Keratinocyte (primary cell): Measurements from ENCODE around the gene RER1. TPM values are rescaled to one million over a fixed set of nuclear protein-coding genes. Genes with fewer than 3 reads are reported as not detected.

Source experiments
- DNase-seq: peaks from one replicate; pipeline ENCODE4 v3.0.0-alpha.2; 2011; ENCODE audit warnings: low read depth, missing footprints, low spot score
- FAIRE-seq: peaks from 2 replicates; lab custom pipeline; 2011; peaks lifted over from hg19 to GRCh38; lab: Jason Lieb, UNC
- H2AFZ ChIP-seq: 2 replicates; pipeline ENCODE4 v1.6.0; 2012; ENCODE audit warnings: low read length, control low read depth, inconsistent platforms; ENCODE audit not compliant: control insufficient read depth
- H3K27ac ChIP-seq: 2 replicates; pipeline ENCODE4 v1.5.1; 2011; ENCODE audit warnings: low read length; ENCODE audit not compliant: control insufficient read depth, insufficient read depth
- H3K27me3 ChIP-seq: 3 replicates; pipeline ENCODE4 v1.6.0; 2011; ENCODE audit warnings: low read length; ENCODE audit not compliant: control insufficient read depth, insufficient read depth; ENCODE audit errors: extremely low read depth
- H3K36me3 ChIP-seq, 2 experiments: 2 replicates in 1 of 2; 3 replicates in 1 of 2; pipeline ENCODE4 v1.5.1; 2011; ENCODE audit warnings: low read length in 2 of 2, mild to moderate bottlenecking in 1 of 2; ENCODE audit not compliant: control insufficient read depth in 2 of 2, insufficient read depth in 2 of 2; ENCODE audit errors: extremely low read depth in 1 of 2
- H3K4me1 ChIP-seq: 3 replicates; pipeline ENCODE4 v1.5.1; 2011; ENCODE audit warnings: low read length; ENCODE audit not compliant: control insufficient read depth, insufficient read depth; ENCODE audit errors: extremely low read depth
- H3K4me2 ChIP-seq: 3 replicates; pipeline ENCODE4 v1.6.0; 2011; ENCODE audit warnings: low read depth, low read length; ENCODE audit not compliant: control insufficient read depth, insufficient read depth; ENCODE audit errors: extremely low read depth
- H3K4me3 ChIP-seq, 3 experiments: fragments of 200-600 bp in 1 of 3; sonication (generic) in 1 of 3; 2 replicates in 2 of 3; 3 replicates in 1 of 3; pipeline ENCODE4 v1.5.1; 2011 to 2016; ENCODE audit warnings: low read length in 3 of 3, mild to moderate bottlenecking in 3 of 3, control low read depth in 2 of 3, inconsistent platforms in 1 of 3, low read depth in 1 of 3, mixed read lengths in 1 of 3, mixed run types in 1 of 3, moderate library complexity in 1 of 3; ENCODE audit not compliant: control insufficient read depth in 2 of 3, insufficient read depth in 2 of 3; ENCODE audit errors: extremely low read depth in 1 of 3
- H3K79me2 ChIP-seq: 2 replicates; pipeline ENCODE4 v1.6.0; 2012; ENCODE audit warnings: low read length; ENCODE audit not compliant: control insufficient read depth, insufficient read depth
- H3K9ac ChIP-seq: 3 replicates; pipeline ENCODE4 v1.6.0; 2011; ENCODE audit warnings: low read length; ENCODE audit not compliant: control insufficient read depth, insufficient read depth; ENCODE audit errors: extremely low read depth
- H3K9me1 ChIP-seq: 3 replicates; pipeline ENCODE4 v1.6.0; 2011; ENCODE audit warnings: low read length; ENCODE audit not compliant: control insufficient read depth, insufficient read depth; ENCODE audit errors: extremely low read depth
- H3K9me3 ChIP-seq: 2 replicates; pipeline ENCODE4 v1.5.1; 2012; ENCODE audit warnings: low read depth, low read length; ENCODE audit not compliant: control insufficient read depth
- H4K20me1 ChIP-seq: 3 replicates; pipeline ENCODE4 v1.6.0; 2011; ENCODE audit warnings: low read length; ENCODE audit not compliant: control insufficient read depth, insufficient read depth; ENCODE audit errors: extremely low read depth
- EZH2 ChIP-seq: IDR thresholded peaks from one replicate; pipeline ENCODE4 v1.6.1; 2012; ENCODE audit warnings: inconsistent platforms, mild to moderate bottlenecking, low read length, moderate library complexity
- dilution Hi-C: fragments of 300-500 bp; cut with MboI; formaldehyde crosslinking; loops from one replicate; pipeline ENCODE4 v1.7.0; 2020; ENCODE audit warnings: low sequenced_read_pairs; ENCODE audit not compliant: extremely low pct_ligation_motif_present
- polyA plus RNA-seq, 5 experiments: library from polyadenylated mRNA; depleted of rRNA in 3 of 5; stranded (reverse) in 3 of 5; stranded (forward) in 1 of 5; unstranded in 1 of 5; fragments of >200 nt; gene quantifications; 1 replicate in 1 of 5; 2 replicates in 3 of 5; 3 replicates in 1 of 5; pipeline versions ENCODE4 v1.2.1 to v1.2.3, GENCODE V29; 2011 to 2012; ENCODE audit warnings: missing spikeins in 2 of 5, low read depth in 1 of 5, low replicate concordance in 1 of 5
- TF ChIP-seq, protein P1 (sequence below), 3 experiments: IDR thresholded peaks in 1 of 3; conservative IDR thresholded peaks in 1 of 3; optimal IDR thresholded peaks in 1 of 3; 2 replicates in 2 of 3; 3 replicates in 1 of 3; pipeline versions ENCODE3 to v1.5.1; 2011; ENCODE audit warnings: low read length in 3 of 3, mild to moderate bottlenecking in 3 of 3, moderate library complexity in 2 of 3, control low read depth in 1 of 3, inconsistent platforms in 1 of 3; ENCODE audit not compliant: insufficient read depth in 2 of 3; ENCODE audit errors: extremely low read depth in 1 of 3

The RER1 gene
- polyA plus RNA-seq, 1 donor (not counting 4 experiments of a cell fraction or from before 2014, with no cell fraction given), result 297 TPM

DNA sequence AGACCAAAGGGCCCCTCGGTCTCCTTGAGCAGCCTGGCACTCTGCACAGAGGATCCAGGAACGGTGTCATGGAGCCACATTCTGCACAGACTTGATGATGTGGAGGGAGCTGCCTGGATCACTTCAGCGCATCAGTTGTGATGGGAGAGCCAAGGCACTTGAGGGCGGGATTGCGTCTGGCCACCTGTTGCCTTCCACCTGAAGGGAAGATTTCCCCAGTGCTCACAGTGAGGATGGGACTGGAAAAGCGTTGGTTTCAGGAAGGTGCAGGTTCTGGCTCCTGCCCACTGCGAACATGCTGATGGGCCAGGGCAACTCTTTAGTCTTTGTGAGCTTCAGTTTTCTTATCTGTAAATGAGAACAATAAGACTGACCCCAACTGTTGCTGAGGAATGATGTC, 2.6 kb downstream of the RER1 start:
- no peak overlapping the region for H3K9ac ChIP-seq
- peaks cover 3% of the 10 kb centered on the region for H4K20me1 ChIP-seq
- H2AFZ ChIP-seq, result no peak overlapping the region
- TF ChIP-seq, protein P1, sequence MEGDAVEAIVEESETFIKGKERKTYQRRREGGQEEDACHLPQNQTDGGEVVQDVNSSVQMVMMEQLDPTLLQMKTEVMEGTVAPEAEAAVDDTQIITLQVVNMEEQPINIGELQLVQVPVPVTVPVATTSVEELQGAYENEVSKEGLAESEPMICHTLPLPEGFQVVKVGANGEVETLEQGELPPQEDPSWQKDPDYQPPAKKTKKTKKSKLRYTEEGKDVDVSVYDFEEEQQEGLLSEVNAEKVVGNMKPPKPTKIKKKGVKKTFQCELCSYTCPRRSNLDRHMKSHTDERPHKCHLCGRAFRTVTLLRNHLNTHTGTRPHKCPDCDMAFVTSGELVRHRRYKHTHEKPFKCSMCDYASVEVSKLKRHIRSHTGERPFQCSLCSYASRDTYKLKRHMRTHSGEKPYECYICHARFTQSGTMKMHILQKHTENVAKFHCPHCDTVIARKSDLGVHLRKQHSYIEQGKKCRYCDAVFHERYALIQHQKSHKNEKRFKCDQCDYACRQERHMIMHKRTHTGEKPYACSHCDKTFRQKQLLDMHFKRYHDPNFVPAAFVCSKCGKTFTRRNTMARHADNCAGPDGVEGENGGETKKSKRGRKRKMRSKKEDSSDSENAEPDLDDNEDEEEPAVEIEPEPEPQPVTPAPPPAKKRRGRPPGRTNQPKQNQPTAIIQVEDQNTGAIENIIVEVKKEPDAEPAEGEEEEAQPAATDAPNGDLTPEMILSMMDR (optimal IDR thresholded peaks at IDR 0.05 in 1 of 3, IDR thresholded peaks at IDR 0.05 in 1 of 3, conservative IDR thresholded peaks at IDR 0.05 in 1 of 3; ENCODE audit: extremely low read depth in 1 of 3, insufficient read depth in 2 of 3, low read length in 3 of 3), result no peak
- TF ChIP-seq EZH2, result no peak
- H3K36me3 ChIP-seq, result peaks cover 18 to 60% of the 10 kb centered on the region in 2 experiments
- DNase-seq, result no peak
- peaks cover 68% of the 10 kb centered on the region for H3K79me2 ChIP-seq
- H3K4me1 ChIP-seq, result peaks cover 21% of the 10 kb centered on the region
- dilution Hi-C loops, result no loop called here
- H3K9me1 ChIP-seq, result peaks cover 4% of the 10 kb centered on the region
- H3K27ac ChIP-seq, result no peak overlapping the region
- no peak overlapping the region for H3K4me2 ChIP-seq
- no peak for FAIRE-seq
- H3K4me3 ChIP-seq, result no peak overlapping the region
- no peaks in the 10 kb centered on the region for H3K9me3 ChIP-seq
- no peaks in the 10 kb centered on the region for H3K27me3 ChIP-seq

DNA sequence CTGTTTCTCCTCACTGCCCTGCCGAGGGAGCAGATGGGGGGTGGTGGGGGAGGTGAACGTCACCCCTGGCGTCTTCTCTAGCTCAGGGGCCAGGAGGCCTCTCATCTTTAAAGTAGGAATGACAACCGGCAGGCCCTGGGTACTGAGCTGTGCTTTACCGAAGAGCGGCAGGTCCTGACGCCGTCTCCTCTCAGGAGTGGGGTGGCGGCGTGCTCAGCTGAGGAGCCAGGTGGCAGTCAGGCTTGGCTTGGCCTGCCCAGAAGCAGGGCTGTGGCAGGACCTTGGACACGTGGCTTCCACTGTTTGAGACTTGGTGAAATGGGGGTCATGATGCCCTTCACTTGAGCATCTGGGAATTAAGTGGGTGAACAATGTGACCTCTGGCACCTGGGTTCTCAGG, 3.1 kb downstream of the RER1 start:
- Histone ChIP-seq H3K9me1 (peaks cover 4% of the 10 kb centered on the region), H3K4me2 (no peak overlapping the region), H3K36me3 (peaks cover 21 to 62% of the 10 kb centered on the region in 2 experiments), H3K4me1 (peaks cover 20% of the 10 kb centered on the region), H3K27me3 (no peaks in the 10 kb centered on the region), H3K79me2 (peaks cover 71% of the 10 kb centered on the region), H3K27ac (no peak overlapping the region), H3K9ac (no peak overlapping the region), H3K4me3 (no peak overlapping the region), H3K9me3 (no peaks in the 10 kb centered on the region), H4K20me1 (peaks cover 3% of the 10 kb centered on the region), H2AFZ (no peak overlapping the region)
- FAIRE-seq (no peak), DNase-seq (no peak)
- dilution Hi-C loops, result no loop called here
- TF ChIP-seq, protein P1 (optimal IDR thresholded peaks at IDR 0.05 in 1 of 3, IDR thresholded peaks at IDR 0.05 in 1 of 3, conservative IDR thresholded peaks at IDR 0.05 in 1 of 3; ENCODE audit: extremely low read depth in 1 of 3, insufficient read depth in 2 of 3, low read length in 3 of 3), result no peak
- no peak for TF ChIP-seq EZH2
